ENCODE measurements around the gene RBM42.

RBM42 gene

GRCh38 chr19:35655600-35655999, 26.8 kb downstream of the RBM42 start:
- Mint-ChIP-seq H3K4me3 (no peak overlapping the region), H3K4me1 (no peaks in the 10 kb centered on the region), H3K27me3 (ENCODE audit: low read depth, poor library complexity) (no peaks in the 10 kb centered on the region), H3K27ac (no peak overlapping the region), H3K9me3 (no peaks in the 10 kb centered on the region), H3K36me3 (ENCODE audit: low read depth) (peaks cover 72% of the 10 kb centered on the region)
- no peak for DNase-seq
- no peak for TF ChIP-seq CTCF (IDR thresholded peaks at IDR 0.05)

- H3K9me3 Mint-ChIP-seq = no peaks in the 10 kb centered on the region
- H3K4me3 Mint-ChIP-seq = no peak overlapping the region
- H3K4me1 Mint-ChIP-seq = no peaks in the 10 kb centered on the region
- no peak for DNase-seq
- peaks cover 76% of the 10 kb centered on the region for H3K36me3 Mint-ChIP-seq (ENCODE audit: low read depth)
- H3K27me3 Mint-ChIP-seq (ENCODE audit: low read depth, poor library complexity) = peaks cover 3% of the 10 kb centered on the region
- H3K27ac Mint-ChIP-seq = no peak overlapping the region
- no peak for TF ChIP-seq CTCF (IDR thresholded peaks at IDR 0.05)
These were observed 27.9 kb downstream of the RBM42 start for GRCh38 chr19:35656700-35657099.

- DNase-seq = no peak
- H3K4me3 Mint-ChIP-seq = no peak overlapping the region
- H3K9me3 Mint-ChIP-seq = no peaks in the 10 kb centered on the region
- peaks cover 3% of the 10 kb centered on the region for H3K27me3 Mint-ChIP-seq (ENCODE audit: low read depth, poor library complexity)
- no peak for TF ChIP-seq CTCF (IDR thresholded peaks at IDR 0.05)
- no peaks in the 10 kb centered on the region for H3K4me1 Mint-ChIP-seq
- no peak overlapping the region for H3K27ac Mint-ChIP-seq
- H3K36me3 Mint-ChIP-seq (ENCODE audit: low read depth) = peaks cover 80% of the 10 kb centered on the region
These were observed 29.3 kb downstream of the RBM42 start for GRCh38 chr19:35657904-35658700.

GRCh38 chr19:35661995-35662340, 33.1 kb downstream of the RBM42 start:
- Mint-ChIP-seq H3K9me3 (no peaks in the 10 kb centered on the region), H3K4me1 (no peaks in the 10 kb centered on the region), H3K27ac (no peak overlapping the region), H3K27me3 (ENCODE audit: low read depth, poor library complexity) (peaks cover 3% of the 10 kb centered on the region), H3K4me3 (no peak overlapping the region), H3K36me3 (ENCODE audit: low read depth) (peaks cover 63% of the 10 kb centered on the region)
- TF ChIP-seq CTCF (IDR thresholded peaks at IDR 0.05) = no peak
- DNase-seq = no peak

GRCh38 chr19:35663981-35664380, 35.1 kb downstream of the RBM42 start:
- H3K27me3 Mint-ChIP-seq (ENCODE audit: low read depth, poor library complexity) = peaks cover 11% of the 10 kb centered on the region
- no peak overlapping the region for H3K4me3 Mint-ChIP-seq
- H3K4me1 Mint-ChIP-seq = no peaks in the 10 kb centered on the region
- H3K27ac Mint-ChIP-seq = peak overlapping the region; percentile 48
- H3K9me3 Mint-ChIP-seq = no peaks in the 10 kb centered on the region
- peaks cover 47% of the 10 kb centered on the region for H3K36me3 Mint-ChIP-seq (ENCODE audit: low read depth)
- no peak for DNase-seq
- TF ChIP-seq CTCF (IDR thresholded peaks at IDR 0.05) = no peak

- Mint-ChIP-seq H3K36me3 (ENCODE audit: low read depth) (peaks cover 39% of the 10 kb centered on the region), H3K4me3 (no peak overlapping the region), H3K27ac (no peak overlapping the region), H3K27me3 (ENCODE audit: low read depth, poor library complexity) (peaks cover 22% of the 10 kb centered on the region), H3K4me1 (no peaks in the 10 kb centered on the region), H3K9me3 (no peaks in the 10 kb centered on the region)
- TF ChIP-seq CTCF (IDR thresholded peaks at IDR 0.05) = no peak
- no peak for DNase-seq
These were observed 36.3 kb downstream of the RBM42 start for GRCh38 chr19:35665157-35665556.

Data from nephron progenitor cell (in vitro differentiated cells).